ENCODE results near the gene RPL28. TPM values are rescaled to one million over a fixed set of nuclear protein-coding genes. Genes with fewer than 3 reads are reported as not detected.
A peak's percentile ranks its signal among the peaks of the same experiment; 100 is the strongest.

RPL28 gene
- 100 to 1,000 TPM; 466 to 875 (median 590) TPM for total RNA-seq

DNA sequence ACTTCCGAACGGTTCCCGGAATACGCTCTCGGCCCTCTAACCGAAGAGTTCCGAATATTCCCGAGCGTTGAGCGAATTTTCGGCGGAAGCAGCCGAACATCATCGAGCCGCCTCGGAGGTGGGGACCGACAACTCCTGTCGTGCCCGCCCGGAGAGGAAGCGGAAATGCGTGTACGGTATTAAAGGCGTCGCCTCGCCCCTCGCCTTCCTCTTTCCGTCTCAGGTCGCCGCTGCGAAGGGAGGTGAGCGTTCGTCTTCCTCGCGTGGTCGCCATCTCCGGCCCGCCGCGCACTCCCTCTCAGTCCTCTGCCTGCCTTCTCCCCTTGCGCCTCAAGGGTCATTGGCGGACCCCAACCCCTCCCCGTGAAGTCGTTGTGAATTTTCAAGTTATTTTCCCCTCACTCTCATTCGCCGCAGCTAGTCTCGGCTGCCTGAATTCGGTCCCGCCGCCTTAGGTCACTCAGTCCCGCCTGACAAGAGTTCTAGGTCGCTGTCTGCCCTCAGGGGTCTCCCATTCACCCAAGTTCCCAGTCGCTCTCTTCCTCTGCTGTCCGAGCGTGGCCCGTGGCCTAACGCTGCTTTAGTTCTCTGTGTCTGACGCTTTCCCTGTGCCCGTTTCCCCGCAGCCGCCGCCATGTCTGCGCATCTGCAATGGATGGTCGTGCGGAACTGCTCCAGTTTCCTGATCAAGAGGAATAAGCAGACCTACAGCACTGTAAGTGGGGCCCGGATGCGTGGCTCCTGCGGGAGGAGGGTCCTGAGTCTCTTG, at the start of gene RPL28:
RPL28 (plus strand) TSS at position 209 of the 769 bp plus-strand sequence; CDS start at position 635, 426 bp downstream.
- WGBS, 2 donors, result 0% methylated on average over 63 to 66 of the region's 68 CpGs

DNA sequence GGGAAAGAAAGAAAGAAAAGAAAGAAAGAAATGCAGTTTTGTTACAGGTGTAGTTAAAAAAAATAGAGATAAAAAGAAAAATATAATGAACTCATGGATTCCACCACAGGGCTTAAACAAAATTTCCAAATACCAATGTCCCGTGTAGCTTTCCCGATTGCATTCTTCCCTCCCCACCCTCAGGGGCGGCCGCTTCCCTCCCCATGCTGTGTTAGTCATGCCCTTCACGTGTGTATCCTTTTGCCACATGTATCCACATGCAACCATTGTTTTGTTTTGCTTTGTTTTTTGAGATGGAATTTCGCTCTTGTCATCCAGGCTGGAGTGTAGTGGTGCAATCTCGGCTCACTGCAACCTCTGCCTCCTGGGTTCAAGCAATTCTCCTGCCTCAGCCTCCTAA, 49.6 kb upstream of the RPL28 start:
- no peak for DNase-seq (ENCODE audit: low spot score in 2 of 2)
- no peak for TF ChIP-seq POLR2A (IDR thresholded peaks at IDR 0.05)
- TF ChIP-seq, protein P1, sequence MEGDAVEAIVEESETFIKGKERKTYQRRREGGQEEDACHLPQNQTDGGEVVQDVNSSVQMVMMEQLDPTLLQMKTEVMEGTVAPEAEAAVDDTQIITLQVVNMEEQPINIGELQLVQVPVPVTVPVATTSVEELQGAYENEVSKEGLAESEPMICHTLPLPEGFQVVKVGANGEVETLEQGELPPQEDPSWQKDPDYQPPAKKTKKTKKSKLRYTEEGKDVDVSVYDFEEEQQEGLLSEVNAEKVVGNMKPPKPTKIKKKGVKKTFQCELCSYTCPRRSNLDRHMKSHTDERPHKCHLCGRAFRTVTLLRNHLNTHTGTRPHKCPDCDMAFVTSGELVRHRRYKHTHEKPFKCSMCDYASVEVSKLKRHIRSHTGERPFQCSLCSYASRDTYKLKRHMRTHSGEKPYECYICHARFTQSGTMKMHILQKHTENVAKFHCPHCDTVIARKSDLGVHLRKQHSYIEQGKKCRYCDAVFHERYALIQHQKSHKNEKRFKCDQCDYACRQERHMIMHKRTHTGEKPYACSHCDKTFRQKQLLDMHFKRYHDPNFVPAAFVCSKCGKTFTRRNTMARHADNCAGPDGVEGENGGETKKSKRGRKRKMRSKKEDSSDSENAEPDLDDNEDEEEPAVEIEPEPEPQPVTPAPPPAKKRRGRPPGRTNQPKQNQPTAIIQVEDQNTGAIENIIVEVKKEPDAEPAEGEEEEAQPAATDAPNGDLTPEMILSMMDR (IDR thresholded peaks at IDR 0.05), result no peak
- intact Hi-C loops (cut with DNase I; ENCODE audit: low total_unique reads), result no loop called here
- no peak overlapping the region for H3K4me3 ChIP-seq (ENCODE audit: low read depth, poor library complexity, severe bottlenecking)
- 40 to 42% methylated on average over 7 of the region's 7 CpGs for WGBS, 2 donors

More for the DNA sequence above, at the start of gene RPL28:
- peak; percentile 99 to 100 for DNase-seq (ENCODE audit: low spot score in 2 of 2)
- intact Hi-C loops (cut with DNase I; ENCODE audit: low total_unique reads), result no loop called here
- peak within 1 kb of the TSS; percentile 77 for H3K4me3 ChIP-seq (ENCODE audit: low read depth, poor library complexity, severe bottlenecking)
- TF ChIP-seq POLR2A (IDR thresholded peaks at IDR 0.05), result peak in 1 of 2 donors; percentile 93
- TF ChIP-seq, protein P1 (IDR thresholded peaks at IDR 0.05), result no peak

DNA sequence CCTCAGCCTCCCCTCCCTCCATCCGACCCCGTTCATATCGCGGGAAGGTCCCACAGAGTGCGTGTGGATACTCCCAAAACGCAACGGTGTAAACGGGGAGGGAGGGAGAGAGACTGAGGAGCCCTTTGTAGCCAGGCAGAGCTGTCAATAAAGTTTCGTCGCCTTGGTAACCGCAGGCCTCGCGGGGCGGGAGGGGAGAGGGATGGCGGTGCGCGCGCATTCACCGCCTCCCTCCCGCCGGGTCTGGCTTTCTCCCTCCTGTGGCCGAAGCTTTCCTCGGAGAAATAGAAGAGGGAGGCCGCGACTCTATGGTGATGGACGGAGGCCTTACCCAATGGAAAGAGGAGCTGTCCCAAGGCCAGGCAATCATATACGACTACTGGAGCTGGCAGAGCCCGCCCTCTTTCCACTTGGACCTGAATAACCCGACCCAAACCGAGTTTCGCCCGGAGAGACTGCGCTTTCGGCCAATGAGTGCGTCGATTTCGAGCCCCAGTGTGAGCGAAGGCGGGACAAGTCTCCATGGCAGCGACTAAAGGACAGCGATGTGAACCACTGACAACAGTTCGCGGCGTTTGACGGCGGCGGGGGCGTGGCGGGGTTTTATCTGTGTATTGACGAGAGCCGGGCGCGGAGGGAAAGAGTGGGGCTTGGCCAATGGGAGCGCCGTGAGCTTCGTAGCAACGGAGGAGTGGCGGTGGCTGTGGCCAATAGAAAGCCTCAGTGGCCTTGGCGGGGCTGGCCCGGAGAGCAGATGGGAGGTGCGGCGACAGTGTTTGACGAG, 46.4 kb upstream of the RPL28 start, which contains the start of gene KMT5C:
KMT5C (plus strand) TSS at position 772 of the 784 bp plus-strand sequence. CDS start 2,061 bp downstream, outside the sequence.
- WGBS, 2 donors, result 0 to 1% methylated on average over 51 to 63 of the region's 63 CpGs
- intact Hi-C loops (cut with DNase I; ENCODE audit: low total_unique reads), result no loop called here
- no peak for TF ChIP-seq POLR2A (IDR thresholded peaks at IDR 0.05)
- TF ChIP-seq, protein P1 (IDR thresholded peaks at IDR 0.05), result peak in 1 of 3 donors; percentile 14
- peak; percentile 100 for DNase-seq (ENCODE audit: low spot score in 2 of 2)
- peak within 1 kb of the TSS; percentile 54 for H3K4me3 ChIP-seq (ENCODE audit: low read depth, poor library complexity, severe bottlenecking)

DNA sequence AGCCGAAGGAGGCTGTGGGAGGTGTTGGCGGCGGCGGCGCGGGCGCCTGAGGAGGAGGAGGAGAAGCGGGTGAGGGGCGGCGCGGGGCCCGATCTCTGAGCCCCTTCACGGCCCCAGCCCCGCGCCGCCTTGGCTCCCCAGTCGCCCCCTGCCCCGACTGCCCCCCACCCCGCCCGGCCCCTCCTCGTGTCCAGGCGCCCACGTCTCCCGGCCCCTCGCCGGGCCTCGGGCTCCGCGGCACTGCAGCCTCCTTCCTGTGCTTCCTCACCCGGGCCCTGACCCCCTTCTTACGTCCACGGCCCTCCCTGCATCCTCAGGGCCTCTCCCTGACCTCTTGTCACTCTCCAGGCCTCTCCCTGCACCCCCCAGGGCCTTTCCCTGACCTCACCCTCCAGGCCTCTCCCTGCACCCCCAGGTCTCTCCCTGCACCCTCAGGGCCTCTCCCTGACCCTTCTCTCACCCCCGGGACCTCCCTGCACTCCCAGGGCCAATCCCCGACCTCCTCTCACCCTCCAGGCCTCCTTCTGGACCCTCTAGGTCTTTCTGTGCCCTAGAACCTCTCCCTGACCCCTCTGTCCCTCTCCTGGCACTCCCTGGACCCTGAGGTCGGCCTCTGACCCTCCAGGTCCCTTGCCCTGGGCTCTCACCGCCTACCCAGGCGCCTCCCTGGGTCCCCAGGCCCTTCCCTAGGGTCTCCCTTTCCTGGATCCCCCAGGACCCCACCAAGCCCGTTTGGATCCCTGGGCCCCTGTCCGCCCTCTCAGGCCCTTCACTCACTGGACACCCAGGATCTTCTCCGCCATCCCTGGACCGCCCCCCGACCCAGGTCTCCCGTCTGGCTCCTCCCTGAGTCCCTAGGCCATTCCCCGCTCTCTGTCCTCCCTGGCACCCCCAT, 45.6 kb upstream of the RPL28 start:
- DNase-seq (ENCODE audit: low spot score in 2 of 2), result no peak
- WGBS, 2 donors, result 4% methylated on average over 32 to 36 of the region's 44 CpGs
- intact Hi-C loops (cut with DNase I; ENCODE audit: low total_unique reads), result no loop called here
- peak overlapping the region; percentile 54 for H3K4me3 ChIP-seq (ENCODE audit: low read depth, poor library complexity, severe bottlenecking)
- peak in 1 of 2 donors; percentile 64 for TF ChIP-seq POLR2A (IDR thresholded peaks at IDR 0.05)
- TF ChIP-seq, protein P1 (IDR thresholded peaks at IDR 0.05), result no peak

DNA sequence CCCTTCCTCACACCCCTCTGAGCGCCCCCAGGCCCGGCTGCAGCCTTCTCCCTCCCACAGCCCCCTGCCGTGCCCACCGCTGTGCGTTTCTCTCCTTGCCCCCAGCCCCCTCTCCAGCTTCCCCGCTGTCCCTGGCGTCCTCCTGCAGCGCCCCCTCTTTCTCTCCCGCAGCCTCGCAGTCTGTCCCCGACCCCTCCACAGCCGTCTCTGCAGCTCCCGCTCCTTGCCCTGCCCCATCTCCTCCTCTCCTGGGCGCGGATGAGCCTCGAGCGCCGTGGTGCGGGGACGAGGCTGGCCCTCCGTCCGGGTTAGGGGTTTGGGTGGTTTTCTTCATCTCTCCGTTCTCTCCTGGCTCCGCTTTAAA, 45.0 kb upstream of the RPL28 start:
- H3K4me3 ChIP-seq (ENCODE audit: low read depth, poor library complexity, severe bottlenecking), result peak overlapping the region; percentile 12
- no peak for DNase-seq (ENCODE audit: low spot score in 2 of 2)
- TF ChIP-seq, protein P1 (IDR thresholded peaks at IDR 0.05), result no peak
- no peak for TF ChIP-seq POLR2A (IDR thresholded peaks at IDR 0.05)
- WGBS, 2 donors, result 1% methylated on average over 24 of the region's 24 CpGs
- intact Hi-C loops (cut with DNase I; ENCODE audit: low total_unique reads), result no loop called here
